Endothelial cell of umbilical vein (primary cell): Measurements from ENCODE around the gene SLCO3A1. TPM values are rescaled to one million over a fixed set of nuclear protein-coding genes. Genes with fewer than 3 reads are reported as not detected.

Source experiments
- BruUV-seq: library from RNA; stranded (reverse); fragments of 400-500 nt; replicated peaks from 2 replicates; lab custom pipeline; 2021; lab: Mats Ljungman, UMichigan
- CTCF ChIA-PET: fragments of 300-600, 350-600 bp; sonication (Branson Sonifier 250); formaldehyde crosslinking; loops from one replicate; lab custom pipeline; 2021; ENCODE audit warnings: antibody characterized with exemption, inconsistent platforms; lab: Charles Lee
- POLR2A ChIA-PET: fragments of 300-600, 350-600 bp; sonication (Branson Sonifier 250); formaldehyde crosslinking; loops from one replicate; lab custom pipeline; 2021; ENCODE audit warnings: antibody characterized with exemption, inconsistent platforms; lab: Charles Lee
- DNase-seq: peaks from one replicate; pipeline ENCODE4 v3.0.0-alpha.2; 2011; ENCODE audit warnings: low read depth, low spot score
- FAIRE-seq: peaks from 2 replicates; lab custom pipeline; 2011; peaks lifted over from hg19 to GRCh38; lab: Jason Lieb, UNC
- H2AFZ ChIP-seq: 2 replicates; pipeline ENCODE4 v1.6.0; 2012; ENCODE audit warnings: low read depth, low read length, control low read depth, inconsistent platforms
- H3K27ac ChIP-seq: 2 replicates; pipeline ENCODE4 v1.5.1; 2011; ENCODE audit warnings: low read depth, mild to moderate bottlenecking, control low read depth, low read length, moderate library complexity; ENCODE audit not compliant: insufficient read depth
- H3K27me3 ChIP-seq, 2 experiments: 2 replicates each; pipeline versions ENCODE4 v1.6.0 to v1.6.1; 2011; ENCODE audit warnings: low read length in 2 of 2, mixed read lengths in 1 of 2; ENCODE audit not compliant: control insufficient read depth in 2 of 2, insufficient read depth in 2 of 2
- H3K36me3 ChIP-seq, 2 experiments: 2 replicates in 1 of 2; 3 replicates in 1 of 2; pipeline ENCODE4 v1.5.1; 2011; ENCODE audit warnings: low read length in 2 of 2, mild to moderate bottlenecking in 1 of 2, moderate library complexity in 1 of 2; ENCODE audit not compliant: control insufficient read depth in 2 of 2, insufficient read depth in 2 of 2; ENCODE audit errors: extremely low read depth in 1 of 2
- H3K4me1 ChIP-seq: 3 replicates; pipeline ENCODE4 v1.5.1; 2011; ENCODE audit warnings: mild to moderate bottlenecking, low read length; ENCODE audit not compliant: control insufficient read depth, insufficient read depth; ENCODE audit errors: extremely low read depth
- H3K4me2 ChIP-seq: 2 replicates; pipeline ENCODE4 v1.6.1; 2011; ENCODE audit warnings: low read length, control low read depth, mixed read lengths; ENCODE audit not compliant: insufficient read depth
- H3K4me3 ChIP-seq, 3 experiments: fragments of 200-600 bp in 1 of 3; sonication (generic), shearing (Covaris generic) in 1 of 3; replicated peaks in 1 of 3; 2 replicates each; pipeline ENCODE4 v1.5.1; 2011 to 2016; ENCODE audit warnings: control low read depth in 3 of 3, low read length in 3 of 3, mild to moderate bottlenecking in 2 of 3, inconsistent platforms in 1 of 3, low read depth in 1 of 3, moderate library complexity in 1 of 3; ENCODE audit not compliant: insufficient read depth in 1 of 3
- H3K79me2 ChIP-seq: 2 replicates; pipeline ENCODE4 v1.6.0; 2012; ENCODE audit warnings: low read length, inconsistent platforms; ENCODE audit not compliant: control insufficient read depth, insufficient read depth
- H3K9ac ChIP-seq: replicated peaks from 2 replicates; pipeline ENCODE3; 2011; ENCODE audit warnings: low read length, control low read depth; ENCODE audit not compliant: insufficient read depth; ENCODE audit errors: extremely low read depth
- H3K9me1 ChIP-seq: replicated peaks from 3 replicates; pipeline ENCODE4 v1.6.0; 2011; ENCODE audit warnings: mild to moderate bottlenecking, low read length; ENCODE audit not compliant: control insufficient read depth, insufficient read depth; ENCODE audit errors: extremely low read depth
- H3K9me3 ChIP-seq: replicated peaks from 2 replicates; pipeline ENCODE4 v1.5.1; 2012; ENCODE audit warnings: low read length, inconsistent platforms; ENCODE audit not compliant: control insufficient read depth, insufficient read depth
- H4K20me1 ChIP-seq: replicated peaks from 2 replicates; pipeline ENCODE3; 2011; ENCODE audit warnings: mild to moderate bottlenecking, low read length; ENCODE audit not compliant: control insufficient read depth, insufficient read depth; ENCODE audit errors: extremely low read depth
- CTCF ChIP-seq, 2 donors: IDR thresholded peaks; 1 replicate in 1 of 2; 2 replicates in 1 of 2; pipeline ENCODE4 v1.5.1; 2011; ENCODE audit warnings: low read length in 2 of 2, mild to moderate bottlenecking in 2 of 2, moderate library complexity in 2 of 2, control low read depth in 1 of 2, inconsistent platforms in 1 of 2, low read depth in 1 of 2; ENCODE audit not compliant: insufficient read depth in 1 of 2; ENCODE audit errors: extremely low read depth in 1 of 2
- EZH2 ChIP-seq: IDR thresholded peaks from 2 replicates; pipeline ENCODE4 v1.6.1; 2012; ENCODE audit warnings: borderline replicate concordance, low read depth, mild to moderate bottlenecking, moderate library complexity, low read length, inconsistent platforms; ENCODE audit not compliant: severe bottlenecking
- FOS ChIP-seq: IDR thresholded peaks from 2 replicates; pipeline ENCODE4 v1.6.1; 2011; ENCODE audit warnings: mild to moderate bottlenecking, low read length, moderate library complexity, borderline replicate concordance; ENCODE audit not compliant: insufficient read depth
- GATA2 ChIP-seq: IDR thresholded peaks from 2 replicates; pipeline ENCODE4 v1.7.0; 2011; ENCODE audit warnings: low read depth, mild to moderate bottlenecking, moderate library complexity, mixed read lengths, low read length; ENCODE audit not compliant: insufficient read length, insufficient read depth
- JUN ChIP-seq: IDR thresholded peaks from 2 replicates; pipeline ENCODE4 v1.6.1; 2011; ENCODE audit warnings: borderline replicate concordance, low read depth; ENCODE audit not compliant: insufficient read length, insufficient read depth
- MAX ChIP-seq: IDR thresholded peaks from 2 replicates; pipeline ENCODE4 v1.6.1; 2011; ENCODE audit not compliant: insufficient read depth, insufficient read length
- MYC ChIP-seq: IDR thresholded peaks from one replicate; pipeline ENCODE4 v1.6.1; 2011; ENCODE audit warnings: mild to moderate bottlenecking, low read depth, low read length
- POLR2A ChIP-seq: IDR thresholded peaks from 2 replicates; pipeline ENCODE4 v1.6.1; 2012; ENCODE audit warnings: low read depth, mild to moderate bottlenecking, control low read depth, low read length
- POLR2AphosphoS5 ChIP-seq: IDR thresholded peaks from 2 replicates; pipeline ENCODE4 v1.6.1; 2012; ENCODE audit warnings: low read depth, mild to moderate bottlenecking, control low read depth, low read length, moderate library complexity; ENCODE audit not compliant: insufficient read depth
- dilution Hi-C: fragments of 300-500 bp; cut with MboI; formaldehyde crosslinking; loops from one replicate; pipeline ENCODE4 v1.15.0; 2019; ENCODE audit warnings: low sequenced_read_pairs; ENCODE audit not compliant: extremely low pct_ligation_motif_present
- intact Hi-C: fragments of 100-400 bp; cut with micrococcal nuclease; formaldehyde crosslinking; loops from one replicate; pipeline ENCODE4 v1.10.0; 2022
- polyA plus RNA-seq, 4 experiments: library from polyadenylated mRNA; depleted of rRNA in 3 of 4; stranded (reverse) in 3 of 4; unstranded in 1 of 4; fragments of >200 nt; gene quantifications; 2 replicates each; pipeline versions ENCODE4 v1.2.1 to v1.2.3, GENCODE V29; 2011 to 2012; ENCODE audit warnings: missing spikeins in 1 of 4
- total RNA-seq: library from RNA; stranded (reverse); gene quantifications from 2 replicates; pipeline ENCODE4 v1.2.3, GENCODE V29; 2021

SLCO3A1 gene
- total and polyA plus RNA-seq, 2 donors (not counting 3 experiments of a cell fraction or from before 2014, with no cell fraction given): 0.88 to 0.92 TPM

GRCh38 chr15:92003515-92004067, 150.1 kb downstream of the SLCO3A1 start:
- H3K79me2 ChIP-seq: no peaks in the 10 kb centered on the region
- FAIRE-seq (no peak), DNase-seq (no peak)
- no peaks in the 10 kb centered on the region for H3K27me3 ChIP-seq
- ChIA-PET CTCF (no interaction called here), POLR2A (no interaction called here)
- H3K9me3 ChIP-seq: peaks cover 2% of the 10 kb centered on the region
- dilution Hi-C loops: no loop called here
- H3K36me3 ChIP-seq: no peaks in the 10 kb centered on the region
- H3K9ac ChIP-seq: no peak overlapping the region
- no peak for TF ChIP-seq FOS
- TF ChIP-seq GATA2: no peak
- no peak for TF ChIP-seq MYC
- TF ChIP-seq CTCF (IDR thresholded peaks at IDR 0.05; ENCODE audit: extremely low read depth in 1 of 2, insufficient read depth in 1 of 2, low read depth in 1 of 2, low read length in 2 of 2): no peak
- no peak for TF ChIP-seq JUN
- no peak for TF ChIP-seq POLR2AphosphoS5
- TF ChIP-seq POLR2A: no peak
- no peak for TF ChIP-seq EZH2
- TF ChIP-seq MAX: no peak
- H3K9me1 ChIP-seq: no peaks in the 10 kb centered on the region
- H3K4me1 ChIP-seq: no peaks in the 10 kb centered on the region
- intact Hi-C loops: no loop called here
- no peak overlapping the region for H3K27ac ChIP-seq
- no peak overlapping the region for H2AFZ ChIP-seq
- BruUV-seq: no TSS peak
- H4K20me1 ChIP-seq: no peaks in the 10 kb centered on the region
- H3K4me3 ChIP-seq: no peak overlapping the region
- H3K4me2 ChIP-seq: no peak overlapping the region
